ENCODE measurements around the gene LRRC14B. TPM values are rescaled to one million over a fixed set of nuclear protein-coding genes. Genes with fewer than 3 reads are reported as not detected.

LRRC14B gene
- total RNA-seq, 2 experiments from 2014 or later = 4.9 to 9.2 TPM

DNA sequence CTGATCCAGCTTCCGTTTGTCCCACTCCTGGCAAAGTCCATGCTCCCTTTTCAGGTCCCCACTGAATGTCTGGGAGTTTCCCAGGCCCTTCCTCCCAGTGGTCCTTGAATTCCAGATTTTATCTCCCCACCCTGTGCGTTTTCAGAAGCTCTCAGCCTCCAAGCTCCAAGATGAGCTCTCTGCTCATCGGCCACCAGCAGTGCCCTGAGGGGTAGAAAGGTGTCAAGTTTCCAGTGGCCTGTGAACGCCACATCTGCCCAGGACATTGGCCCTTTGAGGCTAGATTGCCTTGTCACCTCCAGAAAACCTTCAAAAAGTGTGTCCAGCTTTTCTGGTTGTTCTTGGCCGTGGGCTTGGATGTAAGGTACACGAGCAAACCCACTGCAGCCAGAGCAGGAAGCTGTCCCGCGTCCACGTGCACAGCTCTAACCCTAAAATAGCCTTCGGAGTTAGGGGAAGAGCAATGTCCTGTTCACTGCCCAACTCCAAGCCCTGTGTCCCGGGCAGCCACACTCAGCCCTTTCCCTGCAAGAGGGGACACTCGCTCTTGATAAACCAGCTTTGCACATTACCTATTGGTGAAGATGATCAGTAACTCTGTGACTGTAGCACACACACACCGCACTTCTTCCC is 10.9 kb upstream of the LRRC14B start:
- H3K4me3 ChIP-seq (ENCODE audit: low read depth, low read length, poor library complexity, severe bottlenecking) = no peak overlapping the region
- DNase-seq (ENCODE audit: low spot score) = no peak
- H3K4me1 ChIP-seq (ENCODE audit: insufficient read depth, low read length, poor library complexity, severe bottlenecking) = no peaks in the 10 kb centered on the region
- BruUV-seq (replicated peaks) = no TSS peak
- H3K79me2 ChIP-seq (ENCODE audit: insufficient read depth, low read depth, low read length) = no peaks in the 10 kb centered on the region
- ChIA-PET POLR2A (interaction anchor here (0.6 kb wide), 1 partner anchor 46 kb away, joined by 3 read pairs; no protein-coding TSS in a partner anchor), CTCF (ENCODE audit: unreplicated experiment) (no interaction called here)
- H3K27ac ChIP-seq (ENCODE audit: low read depth, low read length, poor library complexity, severe bottlenecking) = no peak overlapping the region
- H3K9me2 ChIP-seq (ENCODE audit: insufficient read depth, low read length) = no peaks in the 10 kb centered on the region
- no peak overlapping the region for H2AFZ ChIP-seq (ENCODE audit: low read length)
- H4K20me1 ChIP-seq (ENCODE audit: insufficient read depth, low read length) = no peaks in the 10 kb centered on the region
- intact Hi-C loops (cut with micrococcal nuclease; ENCODE audit: unreplicated experiment) = no loop called here
- no peaks in the 10 kb centered on the region for H3K36me3 ChIP-seq (ENCODE audit: insufficient read depth, low read length)
- no peaks in the 10 kb centered on the region for H3K9me3 ChIP-seq (ENCODE audit: low read length)
- TF ChIP-seq EZH2phosphoT487 (IDR thresholded peaks at IDR 0.05; ENCODE audit: borderline replicate concordance, low read depth, low read length) = no peak
- TF ChIP-seq, protein P1, sequence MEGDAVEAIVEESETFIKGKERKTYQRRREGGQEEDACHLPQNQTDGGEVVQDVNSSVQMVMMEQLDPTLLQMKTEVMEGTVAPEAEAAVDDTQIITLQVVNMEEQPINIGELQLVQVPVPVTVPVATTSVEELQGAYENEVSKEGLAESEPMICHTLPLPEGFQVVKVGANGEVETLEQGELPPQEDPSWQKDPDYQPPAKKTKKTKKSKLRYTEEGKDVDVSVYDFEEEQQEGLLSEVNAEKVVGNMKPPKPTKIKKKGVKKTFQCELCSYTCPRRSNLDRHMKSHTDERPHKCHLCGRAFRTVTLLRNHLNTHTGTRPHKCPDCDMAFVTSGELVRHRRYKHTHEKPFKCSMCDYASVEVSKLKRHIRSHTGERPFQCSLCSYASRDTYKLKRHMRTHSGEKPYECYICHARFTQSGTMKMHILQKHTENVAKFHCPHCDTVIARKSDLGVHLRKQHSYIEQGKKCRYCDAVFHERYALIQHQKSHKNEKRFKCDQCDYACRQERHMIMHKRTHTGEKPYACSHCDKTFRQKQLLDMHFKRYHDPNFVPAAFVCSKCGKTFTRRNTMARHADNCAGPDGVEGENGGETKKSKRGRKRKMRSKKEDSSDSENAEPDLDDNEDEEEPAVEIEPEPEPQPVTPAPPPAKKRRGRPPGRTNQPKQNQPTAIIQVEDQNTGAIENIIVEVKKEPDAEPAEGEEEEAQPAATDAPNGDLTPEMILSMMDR (conservative IDR thresholded peaks at IDR 0.05; ENCODE audit: low read length) = no peak
- no peak overlapping the region for H3K4me2 ChIP-seq (ENCODE audit: low read length)

DNA sequence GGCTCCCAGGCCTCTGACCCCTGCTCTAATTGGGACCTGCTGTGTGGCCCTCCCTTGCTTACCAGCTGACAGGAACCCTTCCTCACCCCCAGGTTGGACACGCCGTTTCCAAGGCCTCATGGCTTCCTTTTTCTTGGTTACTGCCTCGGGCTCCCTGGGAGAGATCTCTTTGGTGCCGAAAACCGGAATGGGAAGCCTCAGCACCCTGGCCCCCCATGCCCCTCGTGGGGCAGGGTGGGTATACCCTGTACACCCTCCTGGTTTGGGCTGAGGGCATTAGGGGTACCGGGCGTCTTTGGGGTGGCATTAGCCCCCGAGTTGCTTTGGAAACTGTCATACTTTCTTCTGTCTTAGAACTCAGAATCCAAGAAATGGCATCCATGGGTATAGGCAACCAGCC is 10.1 kb upstream of the LRRC14B start:
- no peaks in the 10 kb centered on the region for H3K79me2 ChIP-seq (ENCODE audit: insufficient read depth, low read depth, low read length)
- H3K4me2 ChIP-seq (ENCODE audit: low read length) = no peak overlapping the region
- H3K4me1 ChIP-seq (ENCODE audit: insufficient read depth, low read length, poor library complexity, severe bottlenecking) = no peaks in the 10 kb centered on the region
- H4K20me1 ChIP-seq (ENCODE audit: insufficient read depth, low read length) = no peaks in the 10 kb centered on the region
- TF ChIP-seq, protein P1 (conservative IDR thresholded peaks at IDR 0.05; ENCODE audit: low read length) = no peak
- no peak for TF ChIP-seq EZH2phosphoT487 (IDR thresholded peaks at IDR 0.05; ENCODE audit: borderline replicate concordance, low read depth, low read length)
- no peak for DNase-seq (ENCODE audit: low spot score)
- no peak overlapping the region for H2AFZ ChIP-seq (ENCODE audit: low read length)
- H3K36me3 ChIP-seq (ENCODE audit: insufficient read depth, low read length) = no peaks in the 10 kb centered on the region
- H3K27ac ChIP-seq (ENCODE audit: low read depth, low read length, poor library complexity, severe bottlenecking) = no peak overlapping the region
- no TSS peak for BruUV-seq (replicated peaks)
- no peaks in the 10 kb centered on the region for H3K9me3 ChIP-seq (ENCODE audit: low read length)
- no peaks in the 10 kb centered on the region for H3K9me2 ChIP-seq (ENCODE audit: insufficient read depth, low read length)
- ChIA-PET CTCF (ENCODE audit: unreplicated experiment) (no interaction called here), POLR2A (no interaction called here)
- no peak overlapping the region for H3K4me3 ChIP-seq (ENCODE audit: low read depth, low read length, poor library complexity, severe bottlenecking)
- intact Hi-C loops (cut with micrococcal nuclease; ENCODE audit: unreplicated experiment) = no loop called here

DNA sequence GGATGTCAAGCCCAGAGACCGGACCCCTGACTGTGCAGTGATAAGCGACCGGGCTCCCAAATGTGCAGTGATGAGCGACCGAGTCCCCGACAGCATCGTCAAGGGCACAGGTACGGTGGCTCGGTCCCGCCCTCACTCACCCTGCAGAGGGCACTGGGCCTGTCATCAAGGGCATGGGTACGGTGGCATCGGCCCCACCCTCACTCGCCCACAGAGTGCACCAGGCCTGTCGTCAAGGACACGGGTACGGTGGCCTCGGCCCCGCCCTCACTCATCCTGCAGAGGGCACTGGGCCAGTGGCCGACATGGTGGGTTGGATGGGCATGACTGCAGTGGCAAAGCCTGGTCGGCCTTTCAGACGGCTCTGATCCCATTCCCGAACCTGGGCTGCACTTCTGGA is 9.7 kb upstream of the LRRC14B start:
- no TSS peak for BruUV-seq (replicated peaks)
- H3K4me1 ChIP-seq (ENCODE audit: insufficient read depth, low read length, poor library complexity, severe bottlenecking) = no peaks in the 10 kb centered on the region
- no peaks in the 10 kb centered on the region for H4K20me1 ChIP-seq (ENCODE audit: insufficient read depth, low read length)
- no peaks in the 10 kb centered on the region for H3K79me2 ChIP-seq (ENCODE audit: insufficient read depth, low read depth, low read length)
- intact Hi-C loops (cut with micrococcal nuclease; ENCODE audit: unreplicated experiment) = no loop called here
- CTCF ChIA-PET (ENCODE audit: unreplicated experiment) = no interaction called here
- DNase-seq (ENCODE audit: low spot score) = no peak
- no peak for TF ChIP-seq EZH2phosphoT487 (IDR thresholded peaks at IDR 0.05; ENCODE audit: borderline replicate concordance, low read depth, low read length)
- TF ChIP-seq, protein P1 (conservative IDR thresholded peaks at IDR 0.05; ENCODE audit: low read length) = no peak
- H3K27ac ChIP-seq (ENCODE audit: low read depth, low read length, poor library complexity, severe bottlenecking) = no peak overlapping the region
- no peak overlapping the region for H3K4me2 ChIP-seq (ENCODE audit: low read length)
- H3K9me2 ChIP-seq (ENCODE audit: insufficient read depth, low read length) = no peaks in the 10 kb centered on the region
- POLR2A ChIA-PET = no interaction called here
- no peaks in the 10 kb centered on the region for H3K9me3 ChIP-seq (ENCODE audit: low read length)
- no peak overlapping the region for H3K4me3 ChIP-seq (ENCODE audit: low read depth, low read length, poor library complexity, severe bottlenecking)
- H3K36me3 ChIP-seq (ENCODE audit: insufficient read depth, low read length) = no peaks in the 10 kb centered on the region
- H2AFZ ChIP-seq (ENCODE audit: low read length) = no peak overlapping the region

Data from OCI-LY7 (cell line).